GM18502 (cell line): ENCODE data around the gene CD244.
A peak's percentile ranks its signal among the peaks of the same experiment; 100 is the strongest.
"Not testable (repeated sequence)": the region's sequence is repeated elsewhere in the genome, so short reads cannot be mapped to it uniquely, and the experiment has no call there.

ENCODE experiments used
- ATAC-seq: cut with Tn5 transposase; IDR thresholded peaks from one replicate; pipeline ENCODE4 v1.9.1; 2021; ENCODE audit warnings: mild to moderate bottlenecking; ENCODE audit not compliant: unreplicated experiment, poor library complexity

CD244 gene

DNA sequence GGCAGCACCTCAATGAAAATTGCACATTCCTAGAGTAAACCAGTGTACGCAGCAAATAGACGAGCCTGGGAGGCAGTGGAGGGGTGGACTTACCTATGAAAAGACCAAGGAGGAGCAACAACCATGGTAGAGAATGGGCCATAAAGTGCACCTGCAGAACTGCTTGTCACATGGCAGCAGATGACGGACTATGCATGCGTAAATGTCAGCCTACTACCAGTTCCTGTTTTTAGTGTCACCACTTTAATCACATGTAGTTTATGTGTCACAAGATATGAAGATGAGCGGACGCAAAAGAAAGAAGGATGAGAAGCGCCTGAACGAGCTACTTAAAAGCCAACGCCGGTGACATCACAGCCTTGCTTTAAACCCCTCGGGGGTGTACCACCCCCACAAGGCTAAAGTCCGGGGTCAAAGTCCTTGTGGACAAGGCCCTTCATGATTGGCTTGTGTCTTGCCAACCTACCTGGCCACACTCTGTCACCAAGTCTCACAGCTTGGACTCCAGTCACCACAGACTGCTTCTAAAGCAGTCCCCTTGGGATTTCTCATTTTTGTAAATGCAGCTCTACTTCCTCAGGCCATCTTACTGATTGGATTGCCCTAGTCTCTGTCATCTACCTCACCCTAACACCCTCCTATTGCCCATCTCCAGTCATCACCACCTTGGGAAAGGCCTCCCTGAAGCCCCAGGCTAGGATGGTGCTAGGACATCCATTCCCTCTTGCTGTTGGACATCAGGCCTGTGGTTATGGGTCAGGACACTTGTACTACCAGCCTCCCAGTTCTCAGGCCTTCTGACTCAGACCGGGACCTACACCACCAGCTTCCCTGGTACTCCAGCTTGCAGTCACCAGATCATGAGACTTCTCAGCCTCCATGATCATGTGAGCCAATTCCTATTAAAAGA is 72.7 kb downstream of the CD244 start:
- ATAC-seq, result peak; percentile 81

DNA sequence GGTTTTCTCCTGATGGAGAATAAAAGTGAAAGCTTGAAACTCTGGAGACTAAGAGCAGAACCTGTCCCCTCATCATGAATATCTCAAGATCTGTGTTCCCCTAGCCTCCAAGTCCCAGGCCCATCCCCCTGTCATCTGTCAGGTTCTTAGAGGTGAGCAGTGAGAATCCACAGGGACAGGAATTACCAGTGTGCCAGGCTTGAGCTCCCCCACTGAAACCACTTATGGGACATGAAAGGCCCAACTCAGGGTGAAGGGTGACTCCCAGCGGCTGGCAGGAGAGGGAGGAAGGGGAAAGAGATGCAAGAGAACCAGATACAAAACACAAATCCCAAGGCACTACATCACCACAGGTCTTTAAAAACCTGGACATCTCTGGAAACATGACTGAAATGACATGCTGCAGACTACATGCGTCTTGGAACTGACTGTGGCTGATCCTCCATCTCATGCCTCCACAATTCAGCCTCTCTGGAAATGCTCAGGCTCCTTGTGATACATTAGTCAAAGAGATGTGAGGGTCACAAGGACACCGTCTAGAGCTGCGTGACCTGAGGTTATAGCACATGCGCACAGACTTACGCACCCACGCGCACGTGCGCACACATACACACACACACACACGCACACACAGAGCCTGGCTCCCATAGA is 73.5 kb downstream of the CD244 start:
- ATAC-seq, result peak; percentile 29

- ATAC-seq, result not testable (repeated sequence)
Observed at GRCh38 chr1:160782988-160783765, 79.5 kb downstream of the CD244 start.

DNA sequence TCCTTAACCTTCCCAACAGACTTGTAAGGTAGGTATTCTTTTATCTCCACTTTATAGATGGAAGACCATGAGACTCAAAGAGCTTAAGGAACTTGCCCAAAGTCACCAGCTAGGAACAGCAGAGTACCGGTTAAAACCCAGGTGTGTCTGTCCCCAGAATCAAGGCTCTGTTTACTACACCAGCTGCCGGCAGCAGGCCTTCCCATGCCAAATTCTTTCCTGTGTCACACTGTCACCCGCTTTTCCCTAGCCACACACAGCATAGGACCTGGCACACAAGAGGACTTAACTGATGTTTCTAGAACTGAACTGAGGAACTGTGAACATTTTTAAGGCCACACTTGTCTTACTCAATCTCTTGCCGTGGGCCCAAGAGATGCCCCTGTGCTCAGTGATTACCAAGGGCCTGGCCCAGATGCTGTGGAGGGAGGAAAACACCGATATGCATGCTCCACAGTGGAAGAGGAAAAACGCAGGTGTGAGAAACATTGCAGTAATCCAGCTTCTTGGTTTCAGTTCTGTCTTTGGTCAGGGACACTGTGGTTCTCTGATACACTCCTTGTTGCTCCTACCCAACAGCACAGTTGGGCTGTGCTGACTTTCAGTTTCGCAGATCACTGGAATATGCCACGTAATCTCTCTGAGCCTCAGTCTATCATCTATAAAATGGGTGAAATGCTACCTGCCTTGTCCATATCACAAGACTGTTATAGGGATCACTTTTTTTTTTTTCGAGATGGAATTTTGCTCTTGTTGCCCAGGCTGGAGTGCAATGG is 80.6 kb downstream of the CD244 start:
- peak; percentile 95 for ATAC-seq

DNA sequence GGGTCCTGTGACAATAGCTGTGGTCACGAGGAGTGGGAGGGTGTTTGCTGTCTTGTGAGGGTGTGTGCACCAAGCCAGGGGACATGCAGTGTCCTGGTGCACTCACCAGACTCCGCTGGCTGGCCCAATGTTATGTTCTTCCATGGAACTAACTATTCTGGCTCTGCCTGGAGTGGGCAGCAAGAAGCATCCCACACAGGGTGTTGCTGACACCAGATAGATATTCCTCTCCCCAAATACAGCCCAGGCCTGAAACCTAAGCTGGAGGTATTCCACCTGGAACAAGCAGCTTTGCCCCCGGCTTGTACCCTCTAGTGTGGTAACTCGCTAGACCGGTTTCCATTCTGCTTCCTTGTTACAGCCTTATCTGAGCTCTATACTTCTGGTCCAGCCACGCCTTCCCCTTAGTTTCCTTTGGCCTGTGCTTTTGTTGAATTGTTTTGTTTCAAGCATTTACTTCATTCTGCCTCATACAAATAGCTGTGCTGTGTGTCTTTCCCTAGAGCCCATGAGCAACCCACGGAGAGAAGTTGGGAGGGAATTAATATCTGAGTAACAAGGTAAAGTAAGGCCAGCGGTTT is 81.4 kb downstream of the CD244 start:
- no peak for ATAC-seq

DNA sequence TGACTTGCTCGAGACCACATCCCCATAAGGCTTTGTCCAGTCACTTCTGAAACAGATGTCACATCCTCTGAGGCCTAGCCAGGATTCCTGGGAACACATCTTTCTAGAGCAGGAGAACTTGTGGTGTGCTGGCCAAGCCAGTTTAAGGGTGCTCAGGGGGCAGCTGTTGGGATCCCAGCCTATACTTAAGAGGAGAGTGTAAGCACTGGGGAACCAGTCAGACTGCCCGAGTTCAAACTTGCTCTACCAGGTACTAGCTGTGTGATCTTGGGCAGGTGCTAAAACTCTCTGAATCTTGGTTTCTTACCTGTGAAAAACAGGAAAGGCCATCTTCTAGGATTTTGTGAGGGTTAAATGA is 82.3 kb downstream of the CD244 start:
- no peak for ATAC-seq
